Measurements from ENCODE around the gene MYH4. TPM values are rescaled to one million over a fixed set of nuclear protein-coding genes. Genes with fewer than 3 reads are reported as not detected.

MYH4 gene
- total RNA-seq (not detected in 2 replicates), polyA plus RNA-seq (not detected in 2 replicates), polyA minus RNA-seq (not detected in 2 replicates)
- total RNA-seq (2013), result not detected

- peaks cover 0 to 3% (median 0%) of the 10 kb centered on the region in 4 experiments for H3K27me3 ChIP-seq (replicated peaks in 1 of 4; ENCODE audit: control extremely low read depth in 1 of 4, control insufficient read depth in 3 of 4, insufficient read depth in 4 of 4, low read length in 3 of 4)
- ChIA-PET CTCF (no interaction called here), POLR2A (no interaction called here)
- no peak for TF ChIP-seq EZH2 (IDR thresholded peaks at IDR 0.05; ENCODE audit: borderline replicate concordance, insufficient read depth, low read depth, low read length, poor library complexity, severe bottlenecking)
- no peak for TF ChIP-seq CTCF (IDR thresholded peaks at IDR 0.05)
- no peak within 1 kb of the TSS for H3K27ac Mint-ChIP-seq
- H3K4me1 Mint-ChIP-seq, result no peaks in the 10 kb centered on the region
- no CpG with 5 or more reads among the region's 1 CpG for WGBS (ENCODE audit: insufficient coverage)
- no peak within 1 kb of the TSS for H3K9ac ChIP-seq (ENCODE audit: low read length)
- no peaks in the 10 kb centered on the region for H3K4me1 ChIP-seq (ENCODE audit: control insufficient read depth in 2 of 2, insufficient read depth in 2 of 2, low read length in 2 of 2)
- H3K9me3 Mint-ChIP-seq (ENCODE audit: insufficient read depth), result no peaks in the 10 kb centered on the region
- no peak within 1 kb of the TSS for H3K4me2 ChIP-seq (replicated peaks; ENCODE audit: low read depth, low read length, poor library complexity, severe bottlenecking)
- peaks cover 0 to 1% (median 0%) of the 10 kb centered on the region in 3 donors for H3K9me3 ChIP-seq (ENCODE audit: control extremely low read depth in 1 of 3, control insufficient read depth in 2 of 3, insufficient read depth in 1 of 3, low read length in 2 of 3)
- H3K4me3 ChIP-seq (ENCODE audit: control extremely low read depth in 1 of 5, extremely low read depth in 1 of 5, insufficient read depth in 1 of 5, low read depth in 2 of 5, low read length in 4 of 5), result no peak within 1 kb of the TSS
- H3K4me3 Mint-ChIP-seq, result no peak within 1 kb of the TSS
- DNase-seq, result no peak
- peaks cover 4% of the 10 kb centered on the region for H3K27me3 Mint-ChIP-seq
- no peaks in the 10 kb centered on the region for H3K79me2 ChIP-seq (ENCODE audit: control insufficient read depth, insufficient read depth, low read length)
- H2AFZ ChIP-seq (ENCODE audit: insufficient read depth, low read depth, low read length, poor library complexity, severe bottlenecking), result no peak within 1 kb of the TSS
- intact Hi-C loops (cut with micrococcal nuclease), result no loop called here
- ATAC-seq (ENCODE audit: low read depth), result no peak
- no peaks in the 10 kb centered on the region for H4K20me1 ChIP-seq (ENCODE audit: control insufficient read depth, insufficient read depth, low read length, poor library complexity, severe bottlenecking)
- no peaks in the 10 kb centered on the region for H3K36me3 ChIP-seq (replicated peaks in 1 of 2; ENCODE audit: control extremely low read depth in 1 of 2, control insufficient read depth in 1 of 2, extremely low read depth in 1 of 2, insufficient read depth in 2 of 2, low read length in 1 of 2)
- H3K27ac ChIP-seq (ENCODE audit: low read length in 2 of 2), result no peak within 1 kb of the TSS
These were observed at the start of gene MYH4 for GRCh38 chr17:10469459-10469858. TSS of gene MYH4 (minus strand) at chr17:10469559. CDS start at chr17:10466745, 2,814 bp downstream.

GRCh38 chr17:10518271-10519037, 49.1 kb upstream of the MYH4 start, which contains the start of gene MYH1:
TSS of gene MYH1 (minus strand) at chr17:10518542. CDS start at chr17:10516642, 1,900 bp downstream.
- H4K20me1 ChIP-seq (ENCODE audit: control insufficient read depth, insufficient read depth, low read length, poor library complexity, severe bottlenecking), result no peaks in the 10 kb centered on the region
- no peak within 1 kb of the TSS for H3K9ac ChIP-seq (ENCODE audit: low read length)
- Mint-ChIP-seq H3K27me3 (peaks cover 13% of the 10 kb centered on the region), H3K4me3 (no peak within 1 kb of the TSS), H3K27ac (no peak within 1 kb of the TSS), H3K9me3 (ENCODE audit: insufficient read depth) (no peaks in the 10 kb centered on the region), H3K4me1 (no peaks in the 10 kb centered on the region)
- no peak for ATAC-seq (ENCODE audit: low read depth)
- DNase-seq, result no peak
- intact Hi-C loops (cut with micrococcal nuclease), result no loop called here
- no peak within 1 kb of the TSS for H3K4me3 ChIP-seq (ENCODE audit: control extremely low read depth in 1 of 5, extremely low read depth in 1 of 5, insufficient read depth in 1 of 5, low read depth in 2 of 5, low read length in 4 of 5)
- ChIA-PET CTCF (no interaction called here), POLR2A (no interaction called here)
- no peak within 1 kb of the TSS for H3K27ac ChIP-seq (ENCODE audit: low read length in 2 of 2)
- H3K79me2 ChIP-seq (ENCODE audit: control insufficient read depth, insufficient read depth, low read length), result no peaks in the 10 kb centered on the region
- no peak within 1 kb of the TSS for H2AFZ ChIP-seq (ENCODE audit: insufficient read depth, low read depth, low read length, poor library complexity, severe bottlenecking)
- H3K4me1 ChIP-seq (ENCODE audit: control insufficient read depth in 2 of 2, insufficient read depth in 2 of 2, low read length in 2 of 2), result no peaks in the 10 kb centered on the region
- H3K36me3 ChIP-seq (replicated peaks in 1 of 2; ENCODE audit: control extremely low read depth in 1 of 2, control insufficient read depth in 1 of 2, extremely low read depth in 1 of 2, insufficient read depth in 2 of 2, low read length in 1 of 2), result no peaks in the 10 kb centered on the region
- peaks cover 0 to 5% (median 0%) of the 10 kb centered on the region in 3 donors for H3K9me3 ChIP-seq (ENCODE audit: control extremely low read depth in 1 of 3, control insufficient read depth in 2 of 3, insufficient read depth in 1 of 3, low read length in 2 of 3)
- 84% methylated on average over 3 of the region's 11 CpGs for WGBS (ENCODE audit: insufficient coverage)
- TF ChIP-seq EZH2 (IDR thresholded peaks at IDR 0.05; ENCODE audit: borderline replicate concordance, insufficient read depth, low read depth, low read length, poor library complexity, severe bottlenecking) (no peak), CTCF (IDR thresholded peaks at IDR 0.05) (no peak)
- H3K4me2 ChIP-seq (replicated peaks; ENCODE audit: low read depth, low read length, poor library complexity, severe bottlenecking), result no peak within 1 kb of the TSS
- H3K27me3 ChIP-seq (replicated peaks in 1 of 4; ENCODE audit: control extremely low read depth in 1 of 4, control insufficient read depth in 3 of 4, insufficient read depth in 4 of 4, low read length in 3 of 4), result no peaks in the 10 kb centered on the region
